MV-4-11 (cell line): ENCODE measurements around the gene UBE2L3.
"Not testable (repeated sequence)": the region's sequence is repeated elsewhere in the genome, so short reads cannot be mapped to it uniquely, and the experiment has no call there.

Experiments
- DNase-seq: peaks from one replicate; lab custom pipeline; 2025; lab: John Stamatoyannopoulos, UW

UBE2L3 gene

GRCh38 chr22:21567456-21568346, at the start of gene UBE2L3:
Gene UBE2L3, plus strand, starts transcription at chr22:21567714. Its CDS starts 31 bp downstream, at chr22:21567745.
- peak; percentile 70 for DNase-seq

- DNase-seq: not testable (repeated sequence)
Measured at GRCh38 chr22:21526705-21527500, 40.6 kb upstream of the UBE2L3 start.

GRCh38 chr22:21531525-21531924, 36.0 kb upstream of the UBE2L3 start:
- DNase-seq: not testable (repeated sequence)

- DNase-seq: not testable (repeated sequence)
Measured at GRCh38 chr22:21532863-21533648, 34.5 kb upstream of the UBE2L3 start.

- DNase-seq: not testable (repeated sequence)
Measured at GRCh38 chr22:21539862-21540261, 27.7 kb upstream of the UBE2L3 start.

- not testable (repeated sequence) for DNase-seq
Measured at GRCh38 chr22:21544432-21545322, 22.8 kb upstream of the UBE2L3 start.

- not testable (repeated sequence) for DNase-seq
Measured at GRCh38 chr22:21549558-21549957, 18.0 kb upstream of the UBE2L3 start.

- DNase-seq: not testable (repeated sequence)
Measured at GRCh38 chr22:21550008-21550677, 17.4 kb upstream of the UBE2L3 start.

GRCh38 chr22:21550678-21551047, 16.9 kb upstream of the UBE2L3 start:
- DNase-seq: not testable (repeated sequence)

- not testable (repeated sequence) for DNase-seq
Measured at GRCh38 chr22:21551361-21551760, 16.2 kb upstream of the UBE2L3 start, which contains the start of gene RIMBP3C. Gene RIMBP3C, minus strand, starts transcription at chr22:21551461. Its CDS starts 485 bp downstream, at chr22:21550976.

GRCh38 chr22:21559345-21560125, 8.0 kb upstream of the UBE2L3 start:
- DNase-seq: not testable (repeated sequence)

- not testable (repeated sequence) for DNase-seq
Measured at GRCh38 chr22:21560657-21561056, 6.9 kb upstream of the UBE2L3 start.

- no peak for DNase-seq
Measured at GRCh38 chr22:21563912-21564311, 3.6 kb upstream of the UBE2L3 start.

- no peak for DNase-seq
Measured at GRCh38 chr22:21564411-21564810, 3.1 kb upstream of the UBE2L3 start.

- DNase-seq: no peak
Measured at GRCh38 chr22:21568347-21569075, 997 bp downstream of the UBE2L3 start.

GRCh38 chr22:21569076-21569427, 1.5 kb downstream of the UBE2L3 start:
- DNase-seq: not testable (repeated sequence)

- peak; percentile 93 for DNase-seq
Measured at GRCh38 chr22:21569459-21570170, 2.1 kb downstream of the UBE2L3 start.

- DNase-seq: no peak
Measured at GRCh38 chr22:21570398-21570797, 2.9 kb downstream of the UBE2L3 start.
